Liver (tissue), 2 donors: ENCODE data around the gene PFKP.

ENCODE experiments used
- CTCF ChIP-seq: fragments of 150-350 bp; IDR thresholded peaks from 2 replicates; pipeline ENCODE4 v1.5.1; 2017; ENCODE audit warnings: improper control_type of control experiment, low read depth, low read length; ENCODE audit not compliant: missing input control
- FOXA1 ChIP-seq: IDR thresholded peaks from 2 replicates; pipeline ENCODE4 v1.6.1; 2016; ENCODE audit warnings: antibody characterized with exemption
- donor health status: healthy.

GRCh38 chr10:3100093-3100792 lies 32.9 kb downstream of the PFKP start:
- TF ChIP-seq CTCF: no peak
- no peak for TF ChIP-seq FOXA1
